GM12874 (cell line): ENCODE measurements around the gene IL10RB.

ENCODE experiments used
- CTCF ChIP-seq: IDR thresholded peaks from 2 replicates; pipeline ENCODE4 v1.5.1; 2011; ENCODE audit warnings: low read depth, mild to moderate bottlenecking, control low read depth, low read length, moderate library complexity; ENCODE audit not compliant: insufficient read depth

Gene IL10RB

DNA sequence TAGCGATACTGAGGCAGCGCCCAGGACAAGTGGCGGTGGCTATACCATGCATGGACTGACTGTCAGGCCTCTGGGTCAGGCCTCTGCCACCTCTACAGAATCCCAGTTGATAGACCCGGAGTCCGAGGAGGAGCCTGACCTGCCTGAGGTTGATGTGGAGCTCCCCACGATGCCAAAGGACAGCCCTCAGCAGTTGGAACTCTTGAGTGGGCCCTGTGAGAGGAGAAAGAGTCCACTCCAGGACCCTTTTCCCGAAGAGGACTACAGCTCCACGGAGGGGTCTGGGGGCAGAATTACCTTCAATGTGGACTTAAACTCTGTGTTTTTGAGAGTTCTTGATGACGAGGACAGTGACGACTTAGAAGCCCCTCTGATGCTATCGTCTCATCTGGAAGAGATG is 3.2 kb upstream of the IL10RB start:
- no peak for TF ChIP-seq CTCF

DNA sequence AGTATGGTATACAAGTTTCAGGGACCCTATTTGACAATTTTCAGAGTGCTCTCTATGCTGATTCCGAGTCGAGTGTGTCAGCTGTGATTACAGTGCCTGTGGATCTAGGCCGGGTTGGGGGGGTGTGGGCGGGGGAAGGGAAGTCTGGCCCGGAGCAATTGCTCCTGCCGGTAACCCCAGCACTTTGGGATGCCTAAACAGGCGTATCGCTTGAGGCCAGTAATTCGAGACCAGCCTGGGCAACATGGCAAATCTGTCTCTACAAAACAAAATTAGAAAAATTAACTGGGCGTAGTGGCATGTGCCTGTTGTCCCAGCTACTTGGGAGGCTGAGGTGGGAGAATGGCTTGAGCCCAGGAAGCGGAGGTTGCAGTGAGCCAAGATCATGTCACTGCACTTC is 1.6 kb upstream of the IL10RB start:
- no peak for TF ChIP-seq CTCF

GRCh38 chr21:33265664-33266049 is 510 bp upstream of the IL10RB start:
- no peak for TF ChIP-seq CTCF

DNA sequence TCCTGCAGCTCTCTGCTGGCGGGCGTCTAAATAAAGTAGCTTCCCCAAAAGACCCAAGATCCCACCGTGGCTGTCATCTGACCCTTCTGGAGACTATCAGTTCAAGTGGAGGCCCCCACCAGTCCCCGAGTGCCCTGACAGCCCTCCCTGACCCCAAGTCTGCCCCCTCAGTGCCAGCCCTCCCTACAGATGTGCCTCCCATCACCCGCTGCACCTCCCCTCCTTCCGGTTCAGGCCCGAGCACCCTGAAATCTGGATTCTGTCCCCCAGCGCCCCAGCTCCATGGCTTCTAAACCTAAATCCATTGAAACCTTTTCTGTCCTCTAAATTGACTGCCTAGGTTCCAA is 595 bp downstream of the IL10RB start:
- no peak for TF ChIP-seq CTCF

DNA sequence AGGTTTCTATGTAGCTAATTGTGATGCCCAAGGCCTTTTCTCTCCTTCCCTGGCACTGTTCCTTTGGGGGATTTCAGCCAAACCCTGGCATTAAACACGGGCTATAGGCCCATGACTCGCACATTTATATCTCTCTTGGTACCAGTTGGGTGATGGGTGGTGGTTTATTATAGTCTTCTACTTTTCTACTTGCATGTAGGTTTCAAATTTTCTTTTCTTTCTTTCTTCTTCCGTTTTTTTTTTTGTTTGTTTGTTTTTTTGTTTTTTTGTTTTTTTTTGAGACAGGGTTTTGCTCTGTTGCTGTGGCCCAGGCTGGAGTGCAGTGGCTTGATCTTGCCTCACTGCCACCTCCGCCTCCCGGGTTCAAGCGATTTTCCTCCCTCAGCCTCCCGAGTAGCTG is 1.1 kb downstream of the IL10RB start:
- no peak for TF ChIP-seq CTCF

DNA sequence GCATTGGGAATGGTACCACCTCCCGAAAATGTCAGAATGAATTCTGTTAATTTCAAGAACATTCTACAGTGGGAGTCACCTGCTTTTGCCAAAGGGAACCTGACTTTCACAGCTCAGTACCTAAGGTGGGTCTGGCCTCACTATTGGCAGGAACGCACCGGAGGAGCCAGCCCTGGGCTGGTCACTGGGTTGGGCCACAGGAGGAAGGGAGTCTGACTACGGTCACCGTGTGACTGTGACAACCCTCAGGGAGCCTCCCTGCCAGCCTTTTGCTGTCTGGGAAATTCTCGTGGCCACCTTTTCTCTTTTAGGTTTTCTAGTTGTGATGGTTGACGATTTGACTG is 2.2 kb downstream of the IL10RB start:
- TF ChIP-seq CTCF, result no peak

DNA sequence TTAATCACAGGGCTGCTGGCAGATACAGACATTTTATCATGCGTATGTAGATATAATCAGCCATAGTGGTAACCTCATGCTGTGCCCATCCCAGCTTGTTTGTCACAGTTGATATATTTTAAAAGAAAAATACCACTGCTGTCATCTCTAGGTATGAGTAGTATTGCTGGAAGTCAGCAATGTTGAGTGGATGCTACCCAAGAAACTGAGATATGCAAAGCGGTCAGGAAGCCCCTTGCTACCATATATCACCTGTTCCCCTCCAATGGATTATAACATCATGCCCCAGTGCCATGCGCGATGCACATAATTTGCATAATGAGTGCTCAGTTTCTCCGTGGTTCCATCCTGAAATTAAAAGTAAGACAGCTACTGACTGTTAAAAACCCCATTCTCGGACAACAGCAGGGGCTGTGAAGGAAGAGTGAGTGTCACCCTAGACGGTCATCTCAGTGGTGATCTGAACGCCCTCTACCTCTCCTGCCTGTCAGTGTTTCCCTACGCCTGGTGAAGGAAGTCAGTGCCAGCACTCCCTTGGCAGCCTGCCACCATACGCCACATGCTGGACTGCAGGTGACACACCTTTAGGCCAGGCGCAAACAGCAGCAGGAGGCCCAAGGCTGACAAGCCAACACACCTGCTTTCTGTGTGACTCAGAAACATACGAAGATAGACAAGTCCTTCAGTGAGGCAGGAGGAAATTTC is 2.7 kb downstream of the IL10RB start:
- no peak for TF ChIP-seq CTCF

DNA sequence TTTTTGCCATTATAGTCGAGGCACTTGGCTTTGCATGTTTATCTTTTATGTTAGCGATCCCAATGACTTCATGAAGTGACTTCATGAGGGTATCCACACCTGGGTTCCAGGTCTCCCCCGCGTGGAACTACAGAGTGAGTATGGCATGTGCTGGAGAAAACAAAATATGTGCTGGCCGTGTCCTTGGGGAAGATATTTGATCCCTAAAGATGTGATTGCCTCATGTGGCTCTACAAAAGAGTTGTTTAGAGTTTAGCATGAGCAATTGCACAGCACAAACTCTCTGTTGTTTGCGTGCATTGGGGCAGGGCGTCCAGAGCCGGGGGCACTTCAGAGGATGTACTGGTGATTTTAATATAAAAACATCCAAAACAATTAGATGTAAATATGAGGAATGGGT is 4.8 kb downstream of the IL10RB start:
- no peak for TF ChIP-seq CTCF
